Panc1 (cell line): ENCODE data around the gene FADS2.

ENCODE experiments used
- POLR2AphosphoS5 ChIP-seq: IDR thresholded peaks from 2 replicates; pipeline ENCODE4 v1.6.1; 2012; ENCODE audit warnings: mild to moderate bottlenecking, low read depth, low read length, moderate library complexity
- TCF7L2 ChIP-seq: IDR thresholded peaks from 2 replicates; pipeline ENCODE4 v1.6.1; 2011; ENCODE audit warnings: mild to moderate bottlenecking, low read depth, low read length, inconsistent platforms
- TF ChIP-seq, protein P1 (sequence below): fragments of 450-650 bp; IDR thresholded peaks from 2 replicates; pipeline ENCODE4 v1.5.1; 2017; ENCODE audit warnings: mild to moderate bottlenecking

- TF ChIP-seq, protein P1, sequence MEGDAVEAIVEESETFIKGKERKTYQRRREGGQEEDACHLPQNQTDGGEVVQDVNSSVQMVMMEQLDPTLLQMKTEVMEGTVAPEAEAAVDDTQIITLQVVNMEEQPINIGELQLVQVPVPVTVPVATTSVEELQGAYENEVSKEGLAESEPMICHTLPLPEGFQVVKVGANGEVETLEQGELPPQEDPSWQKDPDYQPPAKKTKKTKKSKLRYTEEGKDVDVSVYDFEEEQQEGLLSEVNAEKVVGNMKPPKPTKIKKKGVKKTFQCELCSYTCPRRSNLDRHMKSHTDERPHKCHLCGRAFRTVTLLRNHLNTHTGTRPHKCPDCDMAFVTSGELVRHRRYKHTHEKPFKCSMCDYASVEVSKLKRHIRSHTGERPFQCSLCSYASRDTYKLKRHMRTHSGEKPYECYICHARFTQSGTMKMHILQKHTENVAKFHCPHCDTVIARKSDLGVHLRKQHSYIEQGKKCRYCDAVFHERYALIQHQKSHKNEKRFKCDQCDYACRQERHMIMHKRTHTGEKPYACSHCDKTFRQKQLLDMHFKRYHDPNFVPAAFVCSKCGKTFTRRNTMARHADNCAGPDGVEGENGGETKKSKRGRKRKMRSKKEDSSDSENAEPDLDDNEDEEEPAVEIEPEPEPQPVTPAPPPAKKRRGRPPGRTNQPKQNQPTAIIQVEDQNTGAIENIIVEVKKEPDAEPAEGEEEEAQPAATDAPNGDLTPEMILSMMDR, result no peak
- TF ChIP-seq TCF7L2, result no peak
- TF ChIP-seq POLR2AphosphoS5, result no peak
These were observed 47.4 kb upstream of the FADS2 start for GRCh38 chr11:61780581-61781162.
